Ovary (tissue), 3 donors: ENCODE results near the gene SEBOX.

ENCODE experiments used
- EP300 ChIP-seq: sonication (generic); formaldehyde crosslinking; IDR thresholded peaks from one replicate; pipeline ENCODE4 v1.6.1; 2017; ENCODE audit warnings: antibody characterized with exemption
- POLR2A ChIP-seq: fragments of 450-650 bp; IDR thresholded peaks from one replicate; pipeline ENCODE4 v1.6.1; 2017; ENCODE audit warnings: antibody characterized with exemption, mild to moderate bottlenecking, moderate library complexity
- TF ChIP-seq, protein P1 (sequence below), 3 donors: fragments of 450-650 bp in 2 of 3; fragments of 200-600 bp in 1 of 3; IDR thresholded peaks; one replicate each; pipeline versions ENCODE4 v1.5.1 to v1.8.0; 2016 to 2022; ENCODE audit warnings: antibody characterized with exemption in 3 of 3, mild to moderate bottlenecking in 1 of 3
- donor health status: DM: no; HTN: no; CAD: no.

- TF ChIP-seq EP300 (no peak), POLR2A (no peak)
- TF ChIP-seq, protein P1, sequence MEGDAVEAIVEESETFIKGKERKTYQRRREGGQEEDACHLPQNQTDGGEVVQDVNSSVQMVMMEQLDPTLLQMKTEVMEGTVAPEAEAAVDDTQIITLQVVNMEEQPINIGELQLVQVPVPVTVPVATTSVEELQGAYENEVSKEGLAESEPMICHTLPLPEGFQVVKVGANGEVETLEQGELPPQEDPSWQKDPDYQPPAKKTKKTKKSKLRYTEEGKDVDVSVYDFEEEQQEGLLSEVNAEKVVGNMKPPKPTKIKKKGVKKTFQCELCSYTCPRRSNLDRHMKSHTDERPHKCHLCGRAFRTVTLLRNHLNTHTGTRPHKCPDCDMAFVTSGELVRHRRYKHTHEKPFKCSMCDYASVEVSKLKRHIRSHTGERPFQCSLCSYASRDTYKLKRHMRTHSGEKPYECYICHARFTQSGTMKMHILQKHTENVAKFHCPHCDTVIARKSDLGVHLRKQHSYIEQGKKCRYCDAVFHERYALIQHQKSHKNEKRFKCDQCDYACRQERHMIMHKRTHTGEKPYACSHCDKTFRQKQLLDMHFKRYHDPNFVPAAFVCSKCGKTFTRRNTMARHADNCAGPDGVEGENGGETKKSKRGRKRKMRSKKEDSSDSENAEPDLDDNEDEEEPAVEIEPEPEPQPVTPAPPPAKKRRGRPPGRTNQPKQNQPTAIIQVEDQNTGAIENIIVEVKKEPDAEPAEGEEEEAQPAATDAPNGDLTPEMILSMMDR (IDR thresholded peaks at IDR 0.05) = no peak
Observed at GRCh38 chr17:28402224-28402630, 37.2 kb upstream of the SEBOX start.
